GM13976 (cell line): ENCODE measurements around the gene ACAD8.
A peak's percentile ranks its signal among the peaks of the same experiment; 100 is the strongest.
"Not testable (repeated sequence)": the region's sequence is repeated elsewhere in the genome, so short reads cannot be mapped to it uniquely, and the experiment has no call there.

ENCODE experiments used
- DNase-seq: peaks from one replicate; pipeline ENCODE4 v3.0.0; 2012; ENCODE audit warnings: low spot score
- in situ Hi-C: fragments of 300-500 bp; cut with MboI; formaldehyde crosslinking; loops from one replicate; pipeline ENCODE4 v1.12.0; 2022; ENCODE audit warnings: low sequenced_read_pairs, mixed read lengths, inconsistent platforms; ENCODE audit not compliant: unreplicated experiment
- TF ChIP-seq, protein P1 (sequence below): IDR thresholded peaks from 2 replicates; pipeline ENCODE4 v1.5.1; 2012; ENCODE audit warnings: borderline replicate concordance, mild to moderate bottlenecking; ENCODE audit not compliant: insufficient read depth; ENCODE audit errors: extremely low read depth, missing control alignments, control extremely low read depth

The ACAD8 gene

DNA sequence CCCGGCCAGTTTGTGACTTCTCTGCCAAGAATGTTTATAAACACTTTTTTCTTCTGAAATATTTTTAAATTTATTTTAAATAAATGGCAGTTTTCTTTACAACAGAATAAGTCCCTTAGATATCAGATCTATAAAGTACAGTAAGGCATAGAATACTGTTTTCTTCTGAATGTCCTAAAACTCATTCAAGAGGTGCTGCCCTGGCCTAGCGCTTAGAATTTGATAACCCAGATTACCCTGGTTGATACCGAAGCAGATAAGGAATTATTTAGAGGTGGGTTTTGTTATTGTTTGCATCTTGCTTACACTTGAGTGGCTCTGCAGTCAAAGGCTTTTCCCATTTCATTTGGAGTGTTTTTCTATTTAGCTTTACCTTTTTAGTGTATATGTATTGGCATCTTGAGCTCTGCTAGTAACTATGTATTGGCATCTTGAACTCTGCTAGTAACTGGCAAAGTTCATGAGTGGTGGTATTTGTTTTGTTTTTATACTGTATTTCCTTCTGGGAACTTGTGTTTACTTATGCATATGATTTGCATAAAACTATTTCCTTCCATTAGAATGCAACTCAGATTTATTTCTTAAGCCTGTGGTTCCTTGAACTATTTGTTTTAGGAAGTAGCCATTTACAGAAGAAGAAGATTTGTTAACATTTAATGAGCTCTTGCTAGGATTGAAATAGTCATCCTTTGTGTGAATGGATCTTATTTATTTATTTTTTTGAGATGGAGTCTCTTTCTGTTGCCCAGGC is 1.2 kb downstream of the ACAD8 start:
- no peak for DNase-seq
- TF ChIP-seq, protein P1, sequence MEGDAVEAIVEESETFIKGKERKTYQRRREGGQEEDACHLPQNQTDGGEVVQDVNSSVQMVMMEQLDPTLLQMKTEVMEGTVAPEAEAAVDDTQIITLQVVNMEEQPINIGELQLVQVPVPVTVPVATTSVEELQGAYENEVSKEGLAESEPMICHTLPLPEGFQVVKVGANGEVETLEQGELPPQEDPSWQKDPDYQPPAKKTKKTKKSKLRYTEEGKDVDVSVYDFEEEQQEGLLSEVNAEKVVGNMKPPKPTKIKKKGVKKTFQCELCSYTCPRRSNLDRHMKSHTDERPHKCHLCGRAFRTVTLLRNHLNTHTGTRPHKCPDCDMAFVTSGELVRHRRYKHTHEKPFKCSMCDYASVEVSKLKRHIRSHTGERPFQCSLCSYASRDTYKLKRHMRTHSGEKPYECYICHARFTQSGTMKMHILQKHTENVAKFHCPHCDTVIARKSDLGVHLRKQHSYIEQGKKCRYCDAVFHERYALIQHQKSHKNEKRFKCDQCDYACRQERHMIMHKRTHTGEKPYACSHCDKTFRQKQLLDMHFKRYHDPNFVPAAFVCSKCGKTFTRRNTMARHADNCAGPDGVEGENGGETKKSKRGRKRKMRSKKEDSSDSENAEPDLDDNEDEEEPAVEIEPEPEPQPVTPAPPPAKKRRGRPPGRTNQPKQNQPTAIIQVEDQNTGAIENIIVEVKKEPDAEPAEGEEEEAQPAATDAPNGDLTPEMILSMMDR, result no peak
- in situ Hi-C loops, result no loop called here

DNA sequence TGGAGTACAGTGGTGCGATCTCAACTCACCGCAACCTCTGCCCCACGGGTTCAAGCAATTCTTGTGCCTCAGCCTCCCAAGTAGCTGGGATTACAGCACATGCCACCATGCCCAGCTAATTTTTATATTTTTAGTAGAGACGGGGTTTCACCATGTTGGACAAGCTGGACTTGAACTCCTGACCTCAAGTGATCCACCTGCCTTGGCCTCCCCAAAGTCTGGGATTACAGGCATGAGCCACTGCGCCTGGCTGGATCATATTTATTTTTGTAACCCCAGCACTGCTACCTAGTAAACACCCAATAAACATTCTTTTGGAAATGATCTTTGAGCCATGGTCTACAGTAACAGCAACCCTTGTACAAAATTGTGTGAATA is 1.8 kb downstream of the ACAD8 start:
- in situ Hi-C loops, DNase-seq: not testable (repeated sequence)

- DNase-seq, result no peak
Measured at GRCh38 chr11:134257101-134257500, 3.7 kb downstream of the ACAD8 start.

DNA sequence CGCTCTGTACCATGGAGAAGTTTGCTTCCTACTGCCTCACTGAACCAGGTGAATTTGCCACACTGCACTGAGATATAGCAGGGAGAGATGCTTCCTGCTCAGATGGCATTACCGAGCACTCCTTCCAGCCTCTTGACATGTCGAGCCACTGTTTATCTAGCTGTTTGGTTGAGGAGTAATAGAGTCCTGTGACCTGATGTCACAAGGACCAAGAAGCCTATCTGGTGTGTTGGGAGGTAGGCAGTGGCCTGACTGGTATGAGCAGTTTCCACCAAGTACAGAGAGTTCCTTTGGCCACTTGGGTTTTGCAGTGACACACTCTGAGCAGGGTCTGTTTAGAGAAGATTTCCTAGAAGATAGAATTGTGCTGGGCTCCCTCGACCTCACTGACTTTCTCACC is 5.2 kb downstream of the ACAD8 start:
- no peak for DNase-seq
- in situ Hi-C loops, result no loop called here
- TF ChIP-seq, protein P1, result no peak

More at GRCh38 chr11:134257101-134257500, 3.7 kb downstream of the ACAD8 start:
- TF ChIP-seq, protein P1, result no peak
- in situ Hi-C loops, result no loop called here

DNA sequence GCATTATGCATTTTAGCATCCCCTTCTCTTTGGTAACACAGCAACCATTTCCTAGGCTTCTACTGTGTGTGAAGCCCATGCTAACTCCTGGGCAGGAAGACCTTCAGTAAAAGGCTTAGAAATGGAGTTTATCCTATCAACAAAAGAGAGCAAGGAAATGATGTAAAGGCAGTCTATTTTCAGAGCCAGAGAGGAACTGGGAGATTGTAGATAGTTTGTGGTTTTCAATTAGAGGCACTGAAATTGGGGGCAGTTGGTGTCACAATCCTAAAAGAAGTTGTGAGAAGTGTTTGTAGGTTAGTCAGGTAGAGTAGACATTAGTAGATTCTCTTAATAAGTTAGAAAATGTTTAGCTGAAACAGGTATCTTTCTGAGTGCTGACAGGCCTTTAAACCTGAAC is 7.1 kb downstream of the ACAD8 start:
- DNase-seq, result peak; percentile 41
- in situ Hi-C loops, result no loop called here

DNA sequence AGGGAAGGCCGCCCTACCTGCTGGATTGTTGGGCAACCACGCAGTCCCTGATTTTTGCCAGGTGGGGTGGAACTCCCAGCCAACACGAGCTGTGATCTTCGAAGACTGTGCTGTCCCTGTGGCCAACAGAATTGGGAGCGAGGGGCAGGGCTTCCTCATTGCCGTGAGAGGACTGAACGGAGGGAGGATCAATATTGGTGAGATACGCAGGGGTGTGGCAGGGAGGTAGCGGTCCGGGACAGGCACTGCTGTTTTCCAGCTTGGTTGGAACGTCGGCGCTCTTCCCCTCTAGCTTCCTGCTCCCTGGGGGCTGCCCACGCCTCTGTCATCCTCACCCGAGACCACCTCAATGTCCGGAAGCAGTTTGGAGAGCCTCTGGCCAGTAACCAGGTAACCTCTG is 7.6 kb downstream of the ACAD8 start:
- in situ Hi-C loops, result no loop called here

More for the DNA sequence above, 7.1 kb downstream of the ACAD8 start:
- TF ChIP-seq, protein P1, result no peak

More for the DNA sequence above, 7.6 kb downstream of the ACAD8 start:
- TF ChIP-seq, protein P1, result no peak
- DNase-seq, result no peak
